CD4-positive, alpha-beta memory T cell (primary cell): ENCODE results near the gene RAP1GAP. TPM values are rescaled to one million over a fixed set of nuclear protein-coding genes. Genes with fewer than 3 reads are reported as not detected.

Experiments used
- CTCF ChIA-PET: fragments of 350-600 bp; sonication (Branson Sonifier 250); formaldehyde crosslinking; loops from one replicate; lab custom pipeline; 2021; ENCODE audit warnings: inconsistent platforms; ENCODE audit not compliant: partially characterized antibody; lab: Charles Lee
- POLR2A ChIA-PET: fragments of 350-600 bp; sonication (Branson Sonifier 250); formaldehyde crosslinking; loops from one replicate; lab custom pipeline; 2021; ENCODE audit not compliant: partially characterized antibody; lab: Charles Lee
- DNase-seq, 5 donors: peaks; one replicate each; pipeline versions ENCODE4 v3.0.0 to v3.0.0-alpha.2; 2020 to 2022; ENCODE audit warnings: mixed read lengths in 1 of 5
- H3K27ac ChIP-seq: one replicate; pipeline ENCODE4 v1.7.0; 2013; ENCODE audit warnings: low read depth, low read length
- H3K27me3 ChIP-seq: 2 replicates; pipeline ENCODE4 v1.7.0; 2013; ENCODE audit warnings: mild to moderate bottlenecking, low read length, moderate library complexity; ENCODE audit not compliant: insufficient read depth
- H3K36me3 ChIP-seq: 2 replicates; pipeline ENCODE4 v1.7.0; 2013; ENCODE audit warnings: mild to moderate bottlenecking, low read length, moderate library complexity; ENCODE audit not compliant: insufficient read depth
- H3K4me1 ChIP-seq: 2 replicates; pipeline ENCODE4 v1.7.0; 2013; ENCODE audit warnings: mild to moderate bottlenecking, low read length, moderate library complexity; ENCODE audit not compliant: insufficient read depth
- H3K4me3 ChIP-seq, 2 donors: one replicate each; pipeline ENCODE4 v1.7.0; 2013; ENCODE audit warnings: low read length in 2 of 2, mild to moderate bottlenecking in 1 of 2
- H3K9me3 ChIP-seq, 2 donors: one replicate each; pipeline ENCODE4 v1.7.0; 2013; ENCODE audit warnings: low read length in 2 of 2, control low read depth in 1 of 2; ENCODE audit not compliant: control insufficient read depth in 1 of 2
- H3K27ac Mint-ChIP-seq, 7 donors: one replicate each; pipeline ENCODE4 v1.8.0; 2020 to 2021; ENCODE audit warnings: mixed read lengths in 7 of 7, mild to moderate bottlenecking in 6 of 7, inconsistent platforms in 3 of 7, moderate library complexity in 3 of 7
- H3K27me3 Mint-ChIP-seq, 2 donors: one replicate each; pipeline ENCODE4 v1.8.0; 2020 to 2021; ENCODE audit warnings: mixed read lengths in 2 of 2
- H3K36me3 Mint-ChIP-seq, 2 donors: one replicate each; pipeline ENCODE4 v1.8.0; 2020 to 2021; ENCODE audit warnings: mixed read lengths in 2 of 2, inconsistent platforms in 1 of 2, mild to moderate bottlenecking in 1 of 2
- H3K4me1 Mint-ChIP-seq, 4 donors: one replicate each; pipeline ENCODE4 v1.8.0; 2020 to 2021; ENCODE audit warnings: mixed read lengths in 4 of 4, mild to moderate bottlenecking in 1 of 4
- H3K4me3 Mint-ChIP-seq, 8 donors: one replicate each; pipeline ENCODE4 v1.8.0; 2020 to 2021; ENCODE audit warnings: mixed read lengths in 8 of 8, mild to moderate bottlenecking in 7 of 8, moderate library complexity in 6 of 8, inconsistent platforms in 3 of 8
- H3K9me3 Mint-ChIP-seq, 8 donors: one replicate each; pipeline ENCODE4 v1.8.0; 2020 to 2021; ENCODE audit warnings: mixed read lengths in 8 of 8, mild to moderate bottlenecking in 5 of 8, inconsistent platforms in 3 of 8, moderate library complexity in 1 of 8
- intact Hi-C: fragments of 100-400 bp; cut with micrococcal nuclease; formaldehyde crosslinking; loops from one replicate; pipeline ENCODE4 v1.15.1; 2023
- polyA plus RNA-seq, 2 donors: library from polyadenylated mRNA; unstranded; fragments of 300-500 nt; fragmentation: Illumina TruSeq; gene quantifications; one replicate each; pipeline ENCODE4 v1.2.3, GENCODE V29; 2021
- total RNA-seq, 2 experiments: library from RNA; stranded (reverse); gene quantifications; one replicate each; pipeline ENCODE4 v1.2.3, GENCODE V29; 2021

RAP1GAP gene
- total RNA-seq (under 1 TPM; 0.23 to 0.72 TPM), polyA plus RNA-seq (not detected)

DNA sequence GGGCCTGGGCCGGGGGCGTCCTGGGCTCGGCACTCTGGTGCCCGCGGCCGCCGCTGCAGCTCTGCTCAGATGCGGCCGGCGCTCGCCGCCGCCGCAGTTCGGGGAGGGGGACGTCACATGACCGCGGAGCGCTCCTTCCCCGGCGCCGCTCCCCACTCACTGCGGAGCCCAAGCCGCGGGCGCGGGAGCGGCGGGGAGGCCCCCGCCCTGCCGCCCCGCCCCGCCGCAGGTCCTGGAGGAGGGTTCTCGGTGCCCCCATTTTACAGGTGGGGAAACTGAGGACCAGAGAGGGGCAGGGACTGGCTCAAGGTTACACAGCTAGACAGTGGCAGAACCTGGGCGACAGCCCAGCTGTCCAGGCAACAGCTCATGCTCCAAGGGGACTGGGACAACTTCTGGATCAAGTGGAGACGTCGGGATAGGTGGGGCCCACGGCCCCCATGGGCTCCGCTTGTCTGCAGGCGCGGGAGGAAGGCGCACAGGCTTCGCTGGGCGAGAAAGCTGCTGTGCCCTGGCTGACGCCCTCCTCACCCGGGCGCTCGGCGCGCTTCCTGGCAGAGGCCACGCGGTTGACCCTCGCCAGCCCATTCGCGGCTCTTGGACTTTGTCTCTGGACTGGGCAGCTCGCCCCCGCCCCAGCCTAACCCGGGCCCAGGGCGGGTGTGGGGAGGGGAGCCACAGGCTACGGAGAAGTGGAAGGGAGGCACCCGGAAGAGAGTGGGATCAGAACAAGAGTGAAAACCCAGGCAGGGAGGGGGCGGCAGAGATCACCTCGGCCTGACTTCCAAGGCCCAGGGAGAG lies at the start of gene RAP1GAP:
Gene RAP1GAP (minus strand): TSS at position 100 of the 801 bp plus-strand sequence. CDS start 49,325 bp downstream, outside the sequence.
- H3K27me3 Mint-ChIP-seq, result peaks cover 14 to 17% of the 10 kb centered on the region in 2 donors
- H3K36me3 Mint-ChIP-seq, result no peaks in the 10 kb centered on the region
- Histone ChIP-seq H3K9me3 (no peaks in the 10 kb centered on the region), H3K27me3 (peaks cover 9% of the 10 kb centered on the region), H3K27ac (no peak within 1 kb of the TSS), H3K4me1 (peaks cover 15% of the 10 kb centered on the region), H3K4me3 (peak within 1 kb of the TSS; percentile 42 to 84), H3K36me3 (no peaks in the 10 kb centered on the region)
- peak within 1 kb of the TSS; percentile 26 to 75 (median 66) for H3K4me3 Mint-ChIP-seq
- peak in 4 of 5 donors; percentile 20 to 40 (median 32) for DNase-seq
- ChIA-PET POLR2A (interaction anchor here (0.9 to 1.1 kb wide), 2 partner anchors 10 to 113 kb away, joined by 4 read pairs; partner anchors contain the start of gene USP48), CTCF (interaction anchor here (0.9 to 2.3 kb wide), 2 partner anchors 10 to 353 kb away, joined by 3 to 9 read pairs; no protein-coding TSS in a partner anchor)
- intact Hi-C loops, result no loop called here
- H3K27ac Mint-ChIP-seq, result peak within 1 kb of the TSS in 2 of 7 donors; percentile 23 to 42
- H3K4me1 Mint-ChIP-seq, result peaks cover 0 to 13% (median 3%) of the 10 kb centered on the region in 4 donors
- no peaks in the 10 kb centered on the region for H3K9me3 Mint-ChIP-seq

DNA sequence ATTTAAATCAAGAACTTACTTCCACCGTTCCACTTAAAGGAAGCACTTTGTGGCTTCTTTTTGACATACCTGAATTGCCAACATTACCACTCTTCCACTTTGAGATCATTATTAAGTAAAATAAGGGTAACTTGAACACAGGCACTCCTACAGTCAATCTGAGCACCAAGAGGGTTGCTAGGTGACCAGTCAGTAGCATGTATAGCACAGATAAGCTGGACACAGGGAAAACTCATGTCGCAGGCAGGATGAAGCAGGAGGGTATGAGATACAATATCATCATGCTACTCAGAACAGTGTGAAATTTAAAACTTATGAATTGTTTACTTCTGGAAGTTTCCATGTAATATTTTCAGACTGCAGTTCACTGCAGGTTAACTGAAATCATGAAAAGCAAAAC lies 47.0 kb upstream of the RAP1GAP start:
- Mint-ChIP-seq H3K36me3 (peaks cover 43 to 76% of the 10 kb centered on the region in 2 donors), H3K4me3 (no peak overlapping the region), H3K9me3 (no peaks in the 10 kb centered on the region), H3K27ac (peak overlapping the region in 4 of 7 donors; percentile 1 to 50 (median 24)), H3K4me1 (peaks cover 0 to 1% (median 0%) of the 10 kb centered on the region in 4 donors), H3K27me3 (no peaks in the 10 kb centered on the region)
- DNase-seq, result no peak
- Histone ChIP-seq H3K27ac (no peak overlapping the region), H3K9me3 (no peaks in the 10 kb centered on the region), H3K27me3 (no peaks in the 10 kb centered on the region), H3K4me3 (no peak overlapping the region), H3K36me3 (peaks cover 63% of the 10 kb centered on the region), H3K4me1 (no peaks in the 10 kb centered on the region)
- CTCF ChIA-PET, result no interaction called here
- POLR2A ChIA-PET, result no interaction called here
- intact Hi-C loops, result no loop called here

DNA sequence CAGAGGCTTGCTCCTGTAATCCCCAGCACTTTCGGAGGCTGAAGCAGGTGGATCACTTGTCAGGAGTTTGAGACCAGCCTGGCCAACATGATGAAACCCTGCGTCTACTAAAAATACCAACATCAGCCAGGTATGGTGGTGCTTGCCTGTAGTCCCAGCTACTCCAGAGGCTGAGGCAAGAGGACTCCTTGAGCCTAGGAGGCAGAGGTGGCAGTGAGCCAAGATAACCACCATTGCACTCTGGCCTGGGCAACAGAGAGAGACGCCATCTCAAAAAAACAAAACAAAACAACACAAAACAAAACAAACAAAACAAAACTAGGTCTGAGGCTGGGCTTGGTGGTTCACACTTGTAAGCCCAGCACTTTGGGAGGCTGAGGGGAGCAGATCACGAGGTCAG lies 38.7 kb upstream of the RAP1GAP start:
- H3K27ac ChIP-seq, result no peak overlapping the region
- CTCF ChIA-PET, result interaction anchor here (1.4 kb wide), 1 partner anchor 15 kb away, joined by 3 read pairs; no protein-coding TSS in a partner anchor
- H3K4me1 Mint-ChIP-seq, result peaks cover 0 to 6% (median 2%) of the 10 kb centered on the region in 4 donors
- H3K4me3 ChIP-seq, result no peak overlapping the region
- H3K27ac Mint-ChIP-seq, result no peak overlapping the region
- no peaks in the 10 kb centered on the region for H3K9me3 ChIP-seq
- H3K9me3 Mint-ChIP-seq, result no peaks in the 10 kb centered on the region
- H3K4me3 Mint-ChIP-seq, result no peak overlapping the region
- no peaks in the 10 kb centered on the region for H3K4me1 ChIP-seq
- intact Hi-C loops, result no loop called here
- H3K27me3 Mint-ChIP-seq, result no peaks in the 10 kb centered on the region
- peaks cover 51% of the 10 kb centered on the region for H3K36me3 ChIP-seq
- POLR2A ChIA-PET, result no interaction called here
- peaks cover 40 to 66% of the 10 kb centered on the region in 2 donors for H3K36me3 Mint-ChIP-seq
- H3K27me3 ChIP-seq, result no peaks in the 10 kb centered on the region
- DNase-seq, result no peak

DNA sequence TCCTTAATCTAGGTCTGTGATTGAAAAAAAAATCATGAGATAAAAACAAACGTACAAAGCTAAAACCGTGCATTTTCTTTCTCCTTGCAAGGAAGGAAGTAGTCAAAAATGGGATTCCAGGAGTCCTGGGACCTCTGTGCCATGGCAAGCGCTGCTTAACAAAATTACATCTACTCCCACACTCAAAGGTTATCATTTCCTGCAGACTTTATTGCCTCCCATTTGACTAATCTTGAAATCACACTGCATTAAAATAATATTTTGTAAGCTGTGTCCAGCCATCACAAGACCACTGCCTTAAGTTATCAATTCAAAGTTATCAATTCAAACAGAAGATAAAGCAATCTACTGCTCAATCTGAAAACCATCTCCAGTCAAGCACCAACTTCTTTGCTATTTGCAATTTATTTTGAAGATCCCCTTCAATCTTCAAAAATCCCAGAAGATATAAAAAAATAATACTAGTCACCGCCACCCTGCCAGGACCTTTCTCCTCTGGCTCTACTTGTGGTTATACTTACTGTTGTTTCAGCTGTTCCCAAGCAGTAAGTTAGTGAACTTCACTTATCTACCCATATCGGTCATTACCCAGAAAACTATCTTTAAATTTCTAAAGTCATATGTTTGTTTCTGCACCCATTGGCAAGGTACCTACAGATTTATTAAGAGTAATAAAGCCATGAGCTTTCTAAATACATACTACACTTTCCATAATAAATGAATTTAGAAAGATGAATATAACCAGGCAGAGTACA lies 38.1 kb upstream of the RAP1GAP start:
- H3K36me3 Mint-ChIP-seq, result peaks cover 43 to 68% of the 10 kb centered on the region in 2 donors
- no peak overlapping the region for H3K4me3 Mint-ChIP-seq
- Histone ChIP-seq H3K4me3 (no peak overlapping the region), H3K4me1 (no peaks in the 10 kb centered on the region), H3K9me3 (no peaks in the 10 kb centered on the region), H3K27me3 (no peaks in the 10 kb centered on the region), H3K36me3 (peaks cover 56% of the 10 kb centered on the region), H3K27ac (no peak overlapping the region)
- intact Hi-C loops, result no loop called here
- POLR2A ChIA-PET, result no interaction called here
- no peaks in the 10 kb centered on the region for H3K9me3 Mint-ChIP-seq
- DNase-seq, result no peak
- CTCF ChIA-PET, result no interaction called here
- no peaks in the 10 kb centered on the region for H3K27me3 Mint-ChIP-seq
- H3K4me1 Mint-ChIP-seq, result peaks cover 0 to 6% (median 2%) of the 10 kb centered on the region in 4 donors
- H3K27ac Mint-ChIP-seq, result peak overlapping the region in 1 of 7 donors; percentile 32

DNA sequence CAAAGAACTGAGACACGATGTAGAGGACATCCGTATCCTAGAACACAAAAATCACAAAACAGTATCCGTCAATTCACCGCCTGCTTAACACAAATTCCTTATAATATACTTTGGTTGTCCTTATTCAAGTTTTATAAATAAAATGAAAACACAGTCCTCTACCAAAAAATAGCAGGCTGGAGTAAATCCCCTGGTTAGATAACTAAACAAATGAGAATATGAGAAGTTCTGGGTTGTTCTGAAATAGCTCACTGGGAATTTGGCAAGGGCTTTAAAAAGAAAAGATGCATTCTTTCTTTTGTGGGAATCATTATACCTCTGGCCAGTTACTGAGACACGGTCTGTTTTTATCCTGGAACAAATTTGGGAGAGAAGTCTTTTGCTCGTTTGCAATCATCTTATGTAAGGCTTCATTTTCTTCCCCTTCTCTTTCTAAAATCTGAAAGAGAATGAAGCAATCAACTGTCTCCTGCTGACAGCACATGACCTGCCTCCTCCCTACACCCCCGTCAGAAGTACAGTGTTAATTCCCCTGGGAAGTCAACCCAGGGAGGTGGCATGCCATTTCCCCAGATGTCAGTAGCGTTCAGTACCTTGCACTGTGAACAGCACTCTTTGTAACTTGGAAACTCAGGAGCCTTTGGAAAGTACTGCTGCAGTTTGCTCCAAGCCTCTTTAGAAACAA lies 37.1 kb upstream of the RAP1GAP start:
- DNase-seq, result no peak
- POLR2A ChIA-PET, result no interaction called here
- peaks cover 0 to 1% (median 0%) of the 10 kb centered on the region in 8 donors for H3K9me3 Mint-ChIP-seq
- Histone ChIP-seq H3K36me3 (peaks cover 57% of the 10 kb centered on the region), H3K4me3 (no peak overlapping the region), H3K9me3 (no peaks in the 10 kb centered on the region), H3K4me1 (no peaks in the 10 kb centered on the region), H3K27me3 (no peaks in the 10 kb centered on the region), H3K27ac (no peak overlapping the region)
- no peak overlapping the region for H3K4me3 Mint-ChIP-seq
- CTCF ChIA-PET, result no interaction called here
- H3K27ac Mint-ChIP-seq, result peak overlapping the region in 1 of 7 donors; percentile 19
- peaks cover 50 to 69% of the 10 kb centered on the region in 2 donors for H3K36me3 Mint-ChIP-seq
- no peaks in the 10 kb centered on the region for H3K27me3 Mint-ChIP-seq
- intact Hi-C loops, result no loop called here
- peaks cover 0 to 6% (median 2%) of the 10 kb centered on the region in 4 donors for H3K4me1 Mint-ChIP-seq

DNA sequence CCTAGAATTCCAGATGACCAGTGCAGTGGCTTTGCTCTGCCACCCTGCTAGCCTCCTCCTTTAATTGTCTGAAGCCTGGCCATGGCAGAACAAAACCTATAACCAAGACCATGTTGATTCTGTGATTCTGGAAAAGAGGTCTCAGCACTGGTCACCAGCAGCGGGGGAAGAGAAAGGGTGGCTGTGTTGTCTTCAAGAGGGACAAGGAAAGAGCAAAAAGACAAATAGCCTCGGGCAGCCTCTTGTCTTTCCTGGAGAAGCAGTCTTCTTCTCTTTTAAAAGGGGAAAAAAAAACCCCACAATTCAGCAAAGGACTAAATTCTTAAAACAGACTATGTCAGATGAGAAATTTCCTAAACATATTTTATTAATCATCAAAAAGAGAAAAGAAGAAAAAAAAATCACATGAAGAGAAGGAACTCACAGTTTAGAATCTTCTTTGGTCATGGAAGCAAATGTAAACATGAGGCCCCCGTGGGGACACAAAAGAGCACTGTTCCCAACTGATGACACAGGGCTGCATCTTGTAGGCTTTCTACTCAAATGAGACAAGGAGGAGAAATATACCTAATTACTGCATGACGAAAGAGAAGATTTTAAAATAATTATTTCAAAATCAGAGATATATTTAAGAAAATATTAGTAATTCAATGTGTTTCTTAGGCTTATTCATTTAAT lies 36.3 kb upstream of the RAP1GAP start:
- Histone ChIP-seq H3K27ac (no peak overlapping the region), H3K27me3 (no peaks in the 10 kb centered on the region), H3K4me1 (no peaks in the 10 kb centered on the region), H3K9me3 (no peaks in the 10 kb centered on the region), H3K4me3 (no peak overlapping the region), H3K36me3 (peaks cover 62% of the 10 kb centered on the region)
- POLR2A ChIA-PET, result no interaction called here
- H3K27ac Mint-ChIP-seq, result no peak overlapping the region
- H3K27me3 Mint-ChIP-seq, result no peaks in the 10 kb centered on the region
- CTCF ChIA-PET, result no interaction called here
- no peak overlapping the region for H3K4me3 Mint-ChIP-seq
- H3K4me1 Mint-ChIP-seq, result peaks cover 0 to 8% (median 2%) of the 10 kb centered on the region in 4 donors
- intact Hi-C loops, result no loop called here
- H3K36me3 Mint-ChIP-seq, result peaks cover 53 to 70% of the 10 kb centered on the region in 2 donors
- H3K9me3 Mint-ChIP-seq, result peaks cover 0 to 1% (median 0%) of the 10 kb centered on the region in 8 donors
- DNase-seq, result no peak
